NCI-H446 treated with DMSO at 0.1 percent for 48 hours (cell line): ENCODE data around the gene STK40.

Experiments
- DNase-seq: peaks from one replicate; lab custom pipeline; 2025; lab: John Stamatoyannopoulos, UW

The STK40 gene

DNA sequence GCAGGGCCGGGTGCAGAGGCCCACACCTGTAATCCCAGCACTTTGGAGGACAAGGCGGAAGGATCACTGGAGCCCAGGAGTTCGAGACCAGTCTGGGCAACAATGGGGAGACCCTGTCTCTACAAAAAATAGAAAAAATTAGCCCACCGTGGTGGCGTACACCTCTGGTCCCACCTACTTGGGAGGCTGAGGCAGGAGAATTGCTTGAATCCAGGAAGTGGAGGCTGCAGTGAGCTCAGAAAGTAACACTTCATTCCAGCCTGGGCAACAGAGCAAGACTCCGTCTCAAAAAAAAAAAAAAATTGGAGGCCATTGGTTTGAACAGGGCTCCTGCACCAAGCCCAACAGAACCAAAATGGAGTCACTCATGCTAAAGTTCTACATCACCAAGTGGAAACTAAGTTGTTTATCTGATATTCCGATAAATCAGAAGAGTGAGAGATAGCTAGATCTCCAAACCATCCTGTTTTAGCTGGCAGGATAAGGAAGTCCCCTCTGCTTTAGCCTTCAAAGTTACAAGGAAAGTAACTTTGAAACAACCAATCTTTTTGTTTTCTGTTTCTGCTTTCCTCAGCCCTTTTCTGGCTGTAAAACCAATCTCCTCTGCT lies 12.8 kb upstream of the STK40 start:
- DNase-seq = no peak

DNA sequence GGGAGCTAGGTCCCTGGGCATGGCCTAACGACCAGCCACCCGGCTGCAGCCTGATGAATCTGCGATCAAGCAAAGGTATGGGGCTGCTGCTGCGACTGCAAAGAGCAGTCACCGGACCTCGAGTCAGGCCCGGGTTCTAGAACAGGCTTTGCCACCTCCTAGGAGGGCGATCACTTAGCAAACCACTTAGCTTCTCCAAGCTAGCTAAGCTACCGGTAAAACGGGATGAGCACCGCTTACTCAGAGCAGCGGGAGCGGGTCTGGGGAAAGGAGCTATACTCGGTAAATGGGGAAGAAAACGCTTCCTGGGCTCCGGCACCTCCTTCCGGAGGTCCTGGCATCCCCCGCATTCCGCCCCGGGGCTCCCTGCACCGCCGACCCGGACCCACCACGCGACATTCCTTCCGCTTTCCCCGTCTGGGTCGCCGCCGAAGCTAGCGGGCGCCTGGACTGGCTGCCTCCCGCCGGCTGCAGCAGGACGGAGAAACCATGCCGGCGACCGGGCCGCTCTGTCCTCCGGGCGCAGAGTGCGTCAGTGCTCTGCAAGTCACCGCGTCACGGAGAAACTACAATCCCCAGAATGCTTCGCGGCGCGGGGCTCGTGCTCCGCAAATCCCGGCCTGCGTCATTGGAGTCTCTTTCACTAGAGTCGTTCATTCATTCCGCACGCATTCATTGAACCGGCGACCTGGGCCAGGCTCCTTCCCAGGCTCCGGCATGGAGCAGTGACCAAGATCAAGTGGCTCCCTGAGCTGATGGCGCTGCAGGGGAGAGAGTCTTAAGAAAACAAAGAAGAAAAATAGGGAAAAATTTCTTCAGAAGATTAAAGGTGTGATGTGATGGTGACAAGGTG lies 11.9 kb upstream of the STK40 start, which contains the start of gene LSM10:
Gene LSM10, minus strand, starts transcription at position 531 of the 853 bp plus-strand sequence. CDS start 3,779 bp downstream, outside the sequence.
- DNase-seq = peak; percentile 85

DNA sequence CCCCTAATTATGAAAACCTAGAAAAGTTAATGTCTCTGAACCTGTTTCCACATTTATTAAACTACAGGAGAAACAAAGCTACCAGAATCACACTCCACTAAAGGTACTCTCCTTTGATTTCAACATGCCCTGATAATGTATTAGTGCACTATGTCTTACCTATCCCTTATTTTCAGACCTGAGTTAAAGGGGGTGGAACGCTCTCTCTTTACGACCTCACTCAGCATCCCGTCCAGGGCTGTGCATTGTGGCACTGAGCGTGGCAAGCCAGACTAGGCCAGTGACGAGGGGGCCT lies 11.3 kb upstream of the STK40 start:
- no peak for DNase-seq

DNA sequence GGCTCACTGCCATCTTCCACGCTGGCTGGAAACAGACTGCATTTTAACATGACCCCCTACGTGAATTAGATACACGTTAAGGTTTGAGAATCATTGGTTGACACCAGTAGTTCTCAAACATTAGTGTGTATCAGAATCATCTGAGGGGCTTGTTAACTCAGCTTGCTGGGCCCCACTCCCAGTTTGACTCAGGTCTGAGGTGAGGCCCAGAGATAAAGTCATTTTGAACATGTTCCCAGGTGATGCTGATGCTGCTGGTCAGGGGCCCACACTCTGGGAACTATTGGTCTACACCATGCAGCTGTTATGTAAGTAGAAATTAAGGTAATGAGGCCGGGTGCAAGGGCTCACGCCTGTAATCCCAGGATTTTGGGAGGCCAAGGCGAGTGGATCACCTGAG lies 10.6 kb upstream of the STK40 start:
- DNase-seq = no peak

DNA sequence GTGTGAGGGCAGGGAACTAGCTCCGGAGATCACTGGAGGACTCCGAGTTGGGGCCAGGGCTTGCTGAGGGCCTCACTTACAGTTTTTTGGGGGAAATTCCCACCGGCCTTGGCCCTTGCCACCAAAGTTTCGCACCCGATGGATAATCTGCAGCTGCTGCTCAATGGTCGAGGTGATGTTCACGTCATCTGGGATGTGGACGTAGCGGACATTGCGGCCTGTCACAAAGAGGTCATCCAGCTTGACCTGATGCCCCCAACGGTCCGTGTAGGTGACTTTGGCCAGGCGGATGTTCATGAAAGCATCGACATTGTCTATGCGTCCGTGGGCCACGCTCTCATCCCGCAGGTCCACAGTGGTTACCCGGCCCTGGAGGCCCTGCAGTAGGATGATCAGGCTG lies 8.0 kb upstream of the STK40 start:
- DNase-seq = no peak

DNA sequence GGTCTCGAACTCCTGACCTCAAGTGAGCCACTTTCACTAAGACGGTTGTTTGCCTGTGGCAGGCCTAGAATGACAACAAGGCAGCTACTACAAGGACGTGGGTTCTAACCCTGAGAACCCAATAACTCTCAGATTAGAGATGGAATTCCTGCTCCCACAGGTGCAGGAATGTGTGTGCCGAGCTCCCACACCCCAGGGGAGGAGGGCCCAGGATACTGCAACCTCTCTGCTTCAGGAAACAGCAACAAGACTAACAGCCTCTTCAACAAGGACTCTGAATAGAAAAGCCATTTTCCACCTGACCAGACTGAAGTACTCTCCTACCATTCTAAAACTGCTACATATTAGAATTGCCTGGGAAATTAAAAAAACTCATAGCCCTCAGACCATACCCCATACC lies 7.1 kb upstream of the STK40 start:
- DNase-seq = no peak

DNA sequence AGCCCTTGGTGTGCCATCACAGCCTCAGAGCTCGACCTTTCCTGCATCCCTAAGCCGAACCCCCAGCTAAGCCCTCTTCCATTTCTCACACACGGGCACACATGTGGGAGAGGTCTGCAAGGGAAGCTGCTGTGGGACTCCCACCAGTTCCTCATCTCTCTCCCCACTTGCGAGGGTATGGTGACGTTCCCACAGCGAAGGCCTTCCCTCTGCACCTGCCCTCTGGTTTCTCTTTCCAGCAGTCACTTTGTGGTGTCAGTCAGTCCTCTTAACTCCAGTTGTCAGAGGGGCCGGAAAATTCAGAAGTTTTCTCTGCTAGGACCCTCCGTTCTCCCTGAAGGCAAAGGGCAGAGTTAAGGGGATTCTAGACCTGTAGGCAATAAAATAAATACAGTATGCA lies 5.5 kb upstream of the STK40 start:
- no peak for DNase-seq

DNA sequence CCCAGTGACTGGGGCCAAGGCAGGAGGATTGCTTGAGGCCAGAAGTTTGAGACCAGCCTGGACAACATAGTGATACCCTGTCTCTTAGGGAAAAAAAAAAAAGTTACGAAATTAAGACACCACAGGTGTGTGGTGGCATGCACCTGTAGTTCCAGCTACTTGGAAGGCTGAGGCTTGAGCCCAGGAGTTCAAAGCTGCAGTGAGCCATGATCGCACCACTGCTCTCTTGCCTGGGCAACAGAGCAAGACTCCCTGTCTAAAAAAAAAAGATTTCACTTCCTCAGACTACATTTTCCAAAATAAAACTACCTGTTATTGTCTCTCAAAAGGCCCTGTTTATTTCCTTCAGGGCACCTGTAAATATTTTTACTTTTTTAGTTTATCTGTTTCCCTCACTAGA lies 4.7 kb upstream of the STK40 start:
- DNase-seq = no peak

DNA sequence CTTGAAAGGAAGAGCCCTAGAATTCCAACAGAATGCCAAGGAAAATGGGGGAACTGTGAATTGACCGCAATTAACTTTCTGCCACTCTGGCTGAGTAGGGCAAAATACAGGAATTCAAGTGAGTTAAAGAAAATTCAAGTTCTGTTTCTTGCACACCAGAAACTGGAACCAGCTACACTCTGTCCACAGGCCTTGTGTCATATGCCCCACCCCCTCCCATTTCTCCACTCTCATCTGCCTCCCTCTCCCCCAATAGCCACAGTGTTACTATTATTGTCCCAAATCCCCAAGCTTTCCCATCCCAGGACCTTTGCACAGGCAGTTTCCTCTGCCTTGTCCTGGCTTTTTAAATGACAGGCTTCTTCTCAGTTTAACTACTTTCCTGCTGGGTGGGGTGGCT lies 4.3 kb upstream of the STK40 start:
- no peak for DNase-seq

DNA sequence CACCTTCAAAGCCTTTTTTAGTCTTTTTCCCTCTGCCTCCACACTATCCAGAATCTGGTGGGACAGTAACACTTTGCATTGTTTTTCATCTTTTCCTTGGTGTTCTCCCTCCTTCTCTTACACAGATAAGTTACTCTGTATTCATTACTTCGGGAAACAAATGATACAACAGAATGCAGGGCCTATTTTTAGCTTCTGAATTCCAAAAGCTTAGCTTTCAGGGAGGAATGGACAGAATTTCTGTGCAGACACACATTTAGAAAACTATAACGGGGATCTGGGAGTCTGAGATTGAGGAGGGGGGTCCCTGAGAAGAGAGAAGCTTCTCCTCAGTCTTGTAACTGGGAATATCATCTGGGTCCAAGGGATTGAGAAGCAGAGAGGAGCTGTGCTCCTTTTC lies 3.5 kb upstream of the STK40 start:
- no peak for DNase-seq

DNA sequence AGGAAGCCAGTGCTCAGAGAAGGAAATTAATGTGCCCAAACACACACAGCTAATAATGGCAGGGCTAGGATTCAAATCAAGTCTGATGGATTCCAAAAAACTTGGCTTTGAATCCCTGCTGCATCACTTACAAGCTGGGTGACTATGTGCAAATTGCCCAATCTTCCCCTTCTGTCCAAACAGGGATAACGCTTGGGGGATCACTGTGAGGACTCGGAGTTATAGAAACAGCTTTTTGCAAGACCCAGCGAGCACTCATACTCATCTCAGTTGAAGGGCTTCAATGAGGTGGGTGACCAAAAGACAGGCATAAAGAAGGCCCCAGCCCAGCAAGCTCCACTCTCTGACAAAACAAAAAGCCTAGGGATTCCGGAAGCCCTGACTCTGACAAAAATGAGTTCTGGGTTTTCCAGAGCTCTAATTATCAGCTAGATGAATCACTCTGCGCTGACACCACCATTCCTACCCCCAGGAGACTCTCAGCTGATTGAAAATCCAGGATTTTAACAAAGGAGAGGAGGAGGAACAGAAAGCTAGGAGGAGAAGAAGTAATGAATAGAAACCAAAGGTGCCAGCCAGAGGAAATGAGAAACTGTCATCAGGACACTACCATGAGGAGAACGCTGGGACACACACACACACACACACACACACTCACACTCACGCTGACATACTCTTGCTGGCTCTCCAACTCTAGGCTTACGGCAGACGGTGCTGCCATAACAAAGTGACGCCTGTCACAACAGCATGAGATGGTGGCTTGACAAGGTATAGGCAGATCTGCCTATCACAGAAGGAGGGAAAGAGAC lies 1.6 kb upstream of the STK40 start:
- peak; percentile 16 for DNase-seq

DNA sequence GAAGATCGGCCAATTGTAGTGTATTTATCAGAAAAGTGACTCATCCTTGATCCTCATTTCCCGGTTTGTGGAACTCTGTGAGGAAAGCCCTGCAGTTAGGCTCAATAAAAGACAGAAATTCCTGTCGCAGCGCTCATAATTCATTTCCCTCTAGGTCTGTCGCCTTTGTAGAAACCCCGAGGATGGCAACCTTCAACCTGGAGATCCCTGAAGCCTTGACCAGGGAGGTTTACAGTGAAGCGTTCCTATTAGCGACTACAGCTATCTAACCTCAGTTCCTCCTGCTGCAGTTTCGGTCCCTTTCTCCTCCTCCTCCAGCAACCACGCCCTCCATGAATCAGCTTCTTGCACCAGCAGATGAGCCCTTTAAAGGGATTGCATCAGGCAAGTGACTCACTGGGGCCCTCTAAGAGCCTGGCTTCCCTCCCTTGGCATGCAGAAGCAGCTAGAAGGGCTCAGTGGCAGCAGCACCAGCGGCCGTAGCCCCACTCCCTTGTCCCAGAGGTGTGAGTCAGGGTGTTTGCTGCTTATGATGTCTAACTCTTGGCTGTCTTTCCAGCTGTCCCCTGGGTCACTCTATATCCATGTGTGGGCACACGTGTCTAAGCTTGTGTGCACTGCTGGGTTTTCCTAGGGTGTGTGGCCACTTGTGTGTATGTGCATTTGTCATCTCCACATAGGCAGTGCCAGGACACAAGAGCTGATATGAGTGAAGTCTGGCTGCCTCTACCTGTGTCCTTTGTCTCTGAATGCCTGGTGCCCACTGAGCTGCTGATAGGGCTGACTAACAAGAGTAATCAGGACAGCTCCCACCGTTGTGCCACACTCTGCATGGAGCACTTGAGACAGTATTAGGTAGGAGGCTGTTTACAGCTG lies 779 bp upstream of the STK40 start:
- peak; percentile 97 for DNase-seq

DNA sequence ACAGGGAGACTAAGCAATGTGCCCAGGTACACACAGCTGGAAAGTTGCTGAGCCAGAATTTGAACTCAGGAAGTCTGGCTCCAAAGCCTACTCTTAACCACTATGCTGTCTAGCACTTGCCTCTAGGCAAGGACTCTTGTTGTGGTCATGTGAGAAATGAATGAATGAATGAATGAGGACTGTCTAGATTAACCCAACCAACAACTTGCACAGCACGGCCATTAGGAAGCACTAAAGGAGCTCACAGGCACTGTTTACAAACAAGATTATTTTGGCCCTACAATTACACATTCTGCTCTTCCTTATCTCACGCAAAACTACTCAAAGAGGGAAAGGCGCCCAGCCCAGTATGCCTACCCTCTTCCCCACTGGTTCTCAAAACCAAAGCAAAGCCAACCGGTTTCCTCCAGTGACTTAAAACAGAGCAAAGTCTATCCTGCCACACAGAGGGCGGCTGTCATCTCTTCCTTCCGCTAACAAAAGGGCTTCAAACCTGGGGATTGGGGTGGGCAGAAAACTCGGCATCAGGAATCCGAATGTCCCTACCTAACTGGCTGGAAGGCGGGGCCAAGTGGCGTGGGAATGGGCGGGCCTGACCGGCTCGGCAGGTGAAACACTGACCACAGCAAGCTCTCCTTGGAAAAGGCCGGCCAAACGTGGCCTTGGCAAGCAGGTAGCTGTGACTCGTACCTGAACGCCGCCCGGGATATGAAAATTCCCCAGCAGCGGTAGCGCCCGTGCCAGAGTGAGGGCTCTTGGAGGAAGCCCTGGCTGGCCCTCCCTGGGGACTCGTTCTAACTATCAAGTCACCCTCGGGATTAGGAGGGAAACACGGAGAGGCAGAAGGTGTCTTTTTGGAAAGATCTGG lies 948 bp downstream of the STK40 start:
- no peak for DNase-seq

DNA sequence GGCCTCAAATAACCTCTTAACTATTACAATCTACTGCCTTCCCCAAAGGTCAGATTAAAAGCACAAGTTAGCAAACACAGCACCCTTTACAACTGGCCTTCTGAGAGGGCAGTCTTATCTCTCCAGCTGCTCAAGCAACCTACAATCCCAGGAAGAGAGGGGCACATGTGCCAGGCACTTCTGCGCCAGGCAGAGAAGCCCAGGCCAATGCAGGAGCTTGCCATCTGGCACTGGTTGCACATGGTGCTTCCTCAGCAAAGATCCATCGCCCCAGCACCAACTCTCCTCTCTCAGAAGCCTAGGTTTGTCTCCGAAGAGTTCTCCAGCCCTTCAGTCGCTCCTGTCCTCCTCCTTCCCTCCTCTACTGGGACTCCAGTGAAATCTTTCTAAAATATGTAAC lies 2.5 kb downstream of the STK40 start:
- DNase-seq = peak; percentile 25

DNA sequence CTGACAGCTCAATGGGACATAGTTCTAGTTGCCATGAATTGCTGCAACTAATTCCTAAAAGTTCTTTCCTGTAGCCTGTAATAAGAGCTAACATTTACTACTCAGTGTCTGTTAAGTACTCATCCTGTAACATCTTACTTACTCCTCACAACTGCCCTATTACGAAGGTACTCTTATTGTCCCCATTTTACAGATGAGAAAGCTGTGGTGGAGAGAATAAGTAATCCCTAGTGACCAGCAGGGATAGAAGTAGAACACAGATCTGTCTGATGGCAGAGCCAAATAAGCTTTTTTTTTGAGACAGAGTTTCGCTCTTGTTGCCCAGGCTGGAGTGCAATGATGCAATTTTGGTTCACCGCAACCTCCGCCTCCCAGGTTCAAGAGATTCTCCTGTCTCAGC lies 3.1 kb downstream of the STK40 start:
- no peak for DNase-seq

DNA sequence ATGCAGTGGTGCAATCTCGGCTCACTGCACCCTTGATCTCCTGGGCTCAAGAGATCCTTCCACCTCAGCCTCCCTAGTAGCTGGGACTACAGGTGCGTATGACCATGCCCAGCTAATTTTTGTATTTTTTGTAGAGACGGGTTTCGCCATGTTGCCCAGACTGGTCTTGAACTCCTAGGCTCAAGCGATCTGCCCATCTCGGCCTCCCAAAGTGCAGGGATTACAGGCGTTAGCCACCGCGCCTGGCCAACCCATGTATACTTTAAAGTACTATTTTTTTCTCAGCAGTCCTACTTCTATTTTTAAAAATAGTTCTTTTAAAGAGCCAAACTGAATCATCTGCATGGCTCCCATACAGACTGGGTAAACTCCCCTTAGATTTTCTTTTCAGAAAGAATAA lies 3.5 kb downstream of the STK40 start:
- DNase-seq = no peak

DNA sequence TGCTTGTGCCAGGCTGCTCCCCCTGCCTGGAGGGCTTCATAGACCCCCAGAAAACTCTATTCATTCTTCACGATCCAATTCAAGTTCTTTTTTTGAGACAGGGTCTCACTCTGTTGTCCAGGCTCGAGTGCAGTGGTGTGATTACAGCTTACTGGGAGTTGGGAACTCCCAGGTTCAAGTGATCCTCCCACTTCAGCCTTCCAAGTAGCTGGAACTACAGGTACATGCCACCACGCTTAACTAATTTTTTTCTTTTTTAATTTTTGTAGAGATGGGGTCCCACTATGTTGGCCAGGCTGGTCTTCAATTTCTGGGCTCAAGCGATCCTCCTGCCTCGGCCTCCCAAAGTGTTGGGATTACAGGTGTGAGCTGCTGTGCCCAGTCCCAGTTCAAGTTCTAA lies 4.3 kb downstream of the STK40 start:
- DNase-seq = no peak

DNA sequence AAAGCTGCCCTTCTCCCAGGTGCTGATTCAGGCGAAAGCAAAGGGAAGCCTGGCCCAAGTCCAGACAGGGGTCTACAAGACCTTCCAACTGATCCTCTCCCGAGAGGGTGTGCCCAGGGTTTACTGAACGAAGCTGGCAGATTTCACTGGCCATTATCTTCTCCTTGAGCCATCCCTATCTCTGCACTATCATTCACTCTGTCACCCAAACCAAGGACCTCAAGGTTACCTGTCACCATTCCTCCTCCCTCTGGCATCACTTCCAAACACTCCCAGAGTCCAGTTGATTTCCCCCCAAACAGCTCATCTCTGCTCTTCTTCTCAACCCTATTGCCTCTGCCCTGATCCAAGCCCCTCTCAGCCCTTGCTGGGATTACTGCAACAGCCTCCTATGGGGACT lies 4.9 kb downstream of the STK40 start:
- no peak for DNase-seq

DNA sequence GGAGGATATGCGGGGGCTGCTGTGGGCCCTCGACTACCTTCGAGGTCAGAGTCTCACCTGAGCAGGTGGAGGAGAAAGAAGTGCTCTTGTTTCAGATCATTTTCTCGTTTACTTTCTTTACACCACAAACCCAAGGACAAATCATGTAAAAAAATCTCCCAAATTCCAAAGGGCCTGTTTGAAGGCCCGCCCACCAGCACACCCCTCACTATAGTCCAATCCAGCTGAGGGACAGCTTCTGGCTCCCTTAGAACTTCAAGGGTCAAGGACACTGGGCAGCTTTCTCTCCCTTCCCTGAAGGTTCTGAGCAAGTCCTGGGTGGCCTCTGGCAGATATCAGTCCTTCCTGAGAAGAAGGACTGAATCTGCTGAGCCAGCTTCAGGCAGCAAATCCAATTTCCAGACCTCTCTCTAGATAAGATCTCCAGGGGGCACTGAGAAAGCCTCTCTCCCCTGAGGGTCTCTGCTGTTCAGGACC lies 5.5 kb downstream of the STK40 start:
- no peak for DNase-seq

DNA sequence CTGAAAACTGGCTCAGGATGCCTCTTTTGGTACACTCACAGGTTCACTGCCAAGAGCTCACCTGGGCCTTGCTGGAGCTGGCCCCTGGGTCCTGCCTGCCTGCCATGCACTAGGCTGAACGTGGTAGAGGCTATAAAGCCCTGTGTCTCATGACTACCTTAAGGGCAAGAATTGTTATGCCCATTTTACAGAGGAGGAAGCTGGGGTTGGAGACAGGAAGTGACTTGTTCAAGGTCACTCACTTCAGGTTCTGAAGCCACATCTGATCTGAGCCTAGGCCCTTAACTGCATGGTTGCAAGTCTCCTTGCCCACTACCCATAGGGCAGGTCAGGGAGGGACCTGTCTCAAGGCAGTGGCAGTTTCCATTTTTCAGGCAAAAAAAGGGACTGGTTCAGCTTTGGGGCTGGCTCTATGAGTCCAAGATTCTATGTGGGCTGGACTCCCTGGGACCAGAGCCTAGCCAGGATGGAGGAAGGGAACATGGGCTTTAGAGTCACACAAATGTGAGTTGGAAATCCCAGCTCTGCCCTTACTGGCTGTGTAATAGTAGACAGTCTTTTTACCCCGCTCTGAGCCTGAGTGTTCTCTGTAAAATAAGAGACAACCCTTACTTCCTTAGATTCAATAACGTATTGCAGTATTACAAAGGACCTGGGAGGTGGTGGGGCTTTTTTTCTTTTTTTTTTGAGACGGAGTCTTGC lies 7.8 kb downstream of the STK40 start:
- no peak for DNase-seq
